Measurements from ENCODE around the gene SLC39A3. TPM values are rescaled to one million over a fixed set of nuclear protein-coding genes. Genes with fewer than 3 reads are reported as not detected.

Gene SLC39A3
- total RNA-seq, 2 experiments from 2014 or later: 7.6 to 7.9 TPM

- Histone ChIP-seq H3K4me1 (ENCODE audit: insufficient read depth, low read length) (peaks cover 19% of the 10 kb centered on the region), H3K27me3 (ENCODE audit: control insufficient read depth in 1 of 2, insufficient read depth in 2 of 2, low read length in 2 of 2) (peaks cover 46 to 51% of the 10 kb centered on the region in 2 experiments), H3K27ac (ENCODE audit: low read depth in 1 of 2, low read length in 2 of 2) (no peak overlapping the region), H3K36me3 (ENCODE audit: insufficient read depth, low read length) (no peaks in the 10 kb centered on the region), H3K4me3 (ENCODE audit: low read length) (no peak overlapping the region), H3K9me3 (ENCODE audit: control insufficient read depth in 1 of 2, insufficient read depth in 1 of 2, low read length in 2 of 2) (peaks cover 0 to 32% of the 10 kb centered on the region in 2 experiments)
- intact Hi-C loops (cut with DNase I, micrococcal nuclease): no loop called here
- ATAC-seq (ENCODE audit: poor library complexity): no peak
- Mint-ChIP-seq H3K27me3 (peaks cover 37% of the 10 kb centered on the region), H3K4me1 (ENCODE audit: low read depth) (peaks cover 5% of the 10 kb centered on the region), H3K9me3 (no peaks in the 10 kb centered on the region), H3K36me3 (ENCODE audit: low read depth) (no peaks in the 10 kb centered on the region), H3K4me3 (no peak overlapping the region), H3K27ac (no peak overlapping the region)
- no peak for TF ChIP-seq CTCF (IDR thresholded peaks at IDR 0.05)
- DNase-seq: peak in 1 of 14 experiments; percentile 31
- CTCF ChIA-PET: no interaction called here
- POLR2A ChIA-PET: no interaction called here
Observed at GRCh38 chr19:2722541-2723344, 17.1 kb downstream of the SLC39A3 start.

- no peak overlapping the region for H3K27ac ChIP-seq (ENCODE audit: low read depth in 1 of 2, low read length in 2 of 2)
- no peak overlapping the region for H3K4me3 ChIP-seq (ENCODE audit: low read length)
- no peak overlapping the region for H3K27ac Mint-ChIP-seq
- H3K4me1 ChIP-seq (ENCODE audit: insufficient read depth, low read length): peaks cover 16% of the 10 kb centered on the region
- peaks cover 0 to 33% of the 10 kb centered on the region in 2 experiments for H3K9me3 ChIP-seq (ENCODE audit: control insufficient read depth in 1 of 2, insufficient read depth in 1 of 2, low read length in 2 of 2)
- no peak for DNase-seq
- H3K27me3 ChIP-seq (ENCODE audit: control insufficient read depth in 1 of 2, insufficient read depth in 2 of 2, low read length in 2 of 2): peaks cover 44 to 47% of the 10 kb centered on the region in 2 experiments
- no peak for TF ChIP-seq CTCF (IDR thresholded peaks at IDR 0.05)
- H3K4me1 Mint-ChIP-seq (ENCODE audit: low read depth): peaks cover 5% of the 10 kb centered on the region
- intact Hi-C loops (cut with DNase I, micrococcal nuclease): no loop called here
- H3K9me3 Mint-ChIP-seq: no peaks in the 10 kb centered on the region
- POLR2A ChIA-PET: no interaction called here
- ATAC-seq (ENCODE audit: poor library complexity): no peak
- H3K27me3 Mint-ChIP-seq: peaks cover 37% of the 10 kb centered on the region
- no peaks in the 10 kb centered on the region for H3K36me3 Mint-ChIP-seq (ENCODE audit: low read depth)
- H3K4me3 Mint-ChIP-seq: peak overlapping the region; percentile 11
- CTCF ChIA-PET: no interaction called here
- no peaks in the 10 kb centered on the region for H3K36me3 ChIP-seq (ENCODE audit: insufficient read depth, low read length)
Observed at GRCh38 chr19:2721570-2722540, 18.0 kb downstream of the SLC39A3 start.

GRCh38 chr19:2720777-2721569 lies 18.8 kb downstream of the SLC39A3 start, which contains the start of gene DIRAS1:
Gene DIRAS1, minus strand, starts transcription at chr19:2721372. Its CDS starts 3,566 bp downstream, at chr19:2717806.
- H3K27ac Mint-ChIP-seq: no peak within 1 kb of the TSS
- Histone ChIP-seq H3K27me3 (ENCODE audit: control insufficient read depth in 1 of 2, insufficient read depth in 2 of 2, low read length in 2 of 2) (peaks cover 40 to 45% of the 10 kb centered on the region in 2 experiments), H3K4me3 (ENCODE audit: low read length) (no peak within 1 kb of the TSS), H3K36me3 (ENCODE audit: insufficient read depth, low read length) (no peaks in the 10 kb centered on the region), H3K27ac (ENCODE audit: low read depth in 1 of 2, low read length in 2 of 2) (no peak within 1 kb of the TSS), H3K4me1 (ENCODE audit: insufficient read depth, low read length) (peaks cover 11% of the 10 kb centered on the region), H3K9me3 (ENCODE audit: control insufficient read depth in 1 of 2, insufficient read depth in 1 of 2, low read length in 2 of 2) (peaks cover 0 to 35% of the 10 kb centered on the region in 2 experiments)
- no peaks in the 10 kb centered on the region for H3K9me3 Mint-ChIP-seq
- peak within 1 kb of the TSS; percentile 11 for H3K4me3 Mint-ChIP-seq
- CTCF ChIA-PET: no interaction called here
- H3K27me3 Mint-ChIP-seq: peaks cover 32% of the 10 kb centered on the region
- intact Hi-C loops (cut with DNase I, micrococcal nuclease): no loop called here
- H3K4me1 Mint-ChIP-seq (ENCODE audit: low read depth): peaks cover 5% of the 10 kb centered on the region
- POLR2A ChIA-PET: no interaction called here
- peak in 1 of 14 experiments; percentile 13 for DNase-seq
- ATAC-seq (ENCODE audit: poor library complexity): no peak
- TF ChIP-seq CTCF (IDR thresholded peaks at IDR 0.05): no peak
- H3K36me3 Mint-ChIP-seq (ENCODE audit: low read depth): no peaks in the 10 kb centered on the region
